NCI-H446 (cell line): ENCODE measurements around the gene PGAP6.

Experiments used
- DNase-seq, 2 experiments: peaks; one replicate each; lab custom pipeline; 2025; lab: John Stamatoyannopoulos, UW

Gene PGAP6

GRCh38 chr16:324451-325334, 57.1 kb downstream of the PGAP6 start:
- DNase-seq, result no peak

- no peak for DNase-seq
These were observed 57.7 kb downstream of the PGAP6 start for GRCh38 chr16:324201-324450.

DNA sequence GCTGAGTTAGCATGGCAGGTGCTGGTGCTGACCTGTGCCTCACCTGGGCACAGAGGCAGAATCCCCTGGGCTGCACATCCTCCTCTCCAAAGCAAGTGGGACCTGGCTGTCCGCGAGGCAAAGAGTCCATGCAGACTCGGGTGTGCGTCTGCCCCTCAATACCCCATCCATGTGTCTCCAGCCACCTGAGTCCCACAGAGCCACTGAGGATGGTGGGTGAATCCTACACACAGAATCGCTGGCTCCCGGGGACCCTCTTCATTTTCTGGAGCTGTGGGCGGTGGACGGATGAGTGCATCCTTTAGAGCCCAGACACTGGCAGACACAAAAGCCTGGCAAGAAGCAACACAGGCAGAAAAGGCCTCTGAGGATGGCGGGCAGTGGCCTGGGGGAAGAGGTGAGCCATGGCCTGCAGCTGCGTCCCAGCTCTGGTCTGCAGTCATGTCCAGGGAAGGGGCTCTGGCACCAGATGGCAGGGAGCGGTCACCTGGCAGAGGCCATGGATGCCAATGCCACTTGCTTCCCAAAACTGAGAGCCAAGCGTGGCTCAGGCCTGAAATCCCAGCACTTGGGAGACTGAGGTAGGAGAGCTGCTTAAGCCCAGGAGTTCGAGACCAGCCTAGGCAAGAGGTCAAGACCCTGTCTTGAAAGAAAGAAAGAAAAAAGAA, 59.2 kb downstream of the PGAP6 start:
- no peak for DNase-seq

DNA sequence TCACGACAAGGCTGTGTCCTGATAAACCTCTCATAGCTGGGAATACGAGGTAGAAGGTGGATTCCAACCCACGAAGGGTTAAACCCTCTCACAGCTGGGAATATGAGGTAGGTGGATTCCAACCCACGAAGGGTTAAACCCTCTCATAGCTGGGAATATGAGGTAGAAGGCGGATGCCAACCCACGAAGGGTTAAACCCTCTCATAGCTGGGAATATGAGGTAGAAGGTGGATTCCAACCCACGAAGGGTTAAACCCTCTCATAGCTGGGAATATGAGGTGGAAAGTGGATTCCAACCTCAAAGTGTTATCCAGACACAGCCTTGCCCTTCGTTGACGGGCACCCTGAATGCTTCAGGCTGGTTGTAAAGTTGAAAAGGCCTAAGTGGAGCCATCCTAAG, 60.2 kb downstream of the PGAP6 start:
- no peak for DNase-seq
